K562 treated with DMSO at 1 percent for 12 hours (cell line): Measurements from ENCODE around the gene TWF2. TPM values are rescaled to one million over a fixed set of nuclear protein-coding genes. Genes with fewer than 3 reads are reported as not detected.

Source experiments
- total RNA-seq: library from RNA; unstranded; fragments of 300-600 nt; gene quantifications from 2 replicates; pipeline ENCODE4 v1.2.3, GENCODE V29; 2022; ENCODE audit not compliant: insufficient read depth

Gene TWF2
- 133 and 166 TPM in 2 replicates for total RNA-seq

DNA sequence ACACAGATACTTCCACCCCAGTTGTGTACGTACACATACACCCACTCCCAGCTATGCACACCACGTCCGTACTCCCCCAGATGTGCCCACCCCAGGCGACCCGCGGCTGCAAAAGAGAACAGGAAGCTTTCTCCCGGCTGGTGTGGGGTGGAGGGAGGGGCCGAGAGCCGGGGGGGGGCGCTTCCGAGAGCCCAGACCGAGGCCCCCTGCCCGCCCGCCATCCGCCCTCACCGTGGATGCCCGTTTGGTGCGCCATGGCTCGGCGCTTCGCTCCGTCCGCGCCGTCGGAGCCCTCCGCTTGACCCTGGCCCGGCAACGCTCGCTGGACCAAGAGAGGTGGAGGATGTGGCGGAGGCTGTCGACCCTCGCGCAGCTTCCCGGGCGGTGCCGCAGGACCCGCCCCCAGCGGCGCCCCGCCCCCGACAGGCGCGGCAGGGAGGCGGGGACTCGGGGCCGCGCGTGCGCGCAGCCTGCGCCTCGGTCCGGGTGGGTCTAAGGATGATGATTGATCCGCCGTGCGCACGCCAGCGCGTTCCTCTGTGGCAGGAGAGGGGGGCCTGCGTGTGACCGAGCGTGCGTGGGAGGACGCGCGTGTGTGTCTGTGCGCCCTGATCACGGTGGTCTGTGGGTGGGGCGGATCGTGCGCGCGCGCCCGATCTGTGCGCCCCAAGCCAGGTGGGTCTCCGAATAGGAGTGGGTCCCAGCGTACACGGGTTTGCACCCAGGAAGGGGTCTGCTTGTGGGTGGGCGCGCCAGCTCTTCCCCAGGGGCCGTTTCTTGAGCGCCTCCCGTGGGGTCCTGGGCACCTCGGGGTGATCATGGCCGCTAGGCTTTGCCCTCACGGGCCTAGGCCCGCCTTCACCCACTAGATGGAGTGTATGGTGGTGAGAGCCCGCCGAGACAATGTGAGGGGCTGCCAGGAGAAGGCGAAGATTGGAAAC, at the start of gene TWF2:
Gene TWF2, minus strand, starts transcription at position 398 of the 941 bp plus-strand sequence. Its CDS starts 142 bp downstream, at position 256.

DNA sequence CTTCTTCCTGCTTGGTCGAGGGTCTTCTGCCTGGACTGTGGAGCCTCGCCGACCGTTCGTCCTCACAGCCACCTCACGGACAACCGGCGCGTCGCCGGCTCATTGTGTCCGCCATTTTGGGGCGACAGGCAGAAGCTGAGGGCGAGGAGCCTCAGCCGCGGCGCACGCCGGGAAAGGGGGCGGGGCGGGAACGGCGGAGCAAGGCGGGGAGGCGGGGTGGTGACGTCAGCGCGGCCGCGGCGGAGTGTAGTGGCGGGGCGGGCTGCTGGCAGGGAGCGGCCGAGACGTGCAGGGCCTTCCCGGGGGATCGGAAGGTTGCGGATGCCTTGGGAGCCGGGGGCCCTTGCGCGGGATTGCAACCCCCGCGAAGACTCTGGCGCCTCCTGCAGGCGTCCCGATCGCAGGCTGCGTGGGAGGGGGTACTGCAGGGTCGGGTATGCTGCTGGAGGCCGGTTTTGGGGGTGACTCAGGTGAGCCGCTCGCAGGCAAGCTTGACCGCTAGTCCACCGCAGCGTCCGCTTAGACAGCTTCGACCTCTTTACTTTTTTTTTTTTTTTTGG, 39.6 kb upstream of the TWF2 start, which contains the start of gene WDR82:
Gene WDR82, minus strand, starts transcription at position 140 of the 560 bp plus-strand sequence. CDS start 288 bp downstream, outside the sequence.

DNA sequence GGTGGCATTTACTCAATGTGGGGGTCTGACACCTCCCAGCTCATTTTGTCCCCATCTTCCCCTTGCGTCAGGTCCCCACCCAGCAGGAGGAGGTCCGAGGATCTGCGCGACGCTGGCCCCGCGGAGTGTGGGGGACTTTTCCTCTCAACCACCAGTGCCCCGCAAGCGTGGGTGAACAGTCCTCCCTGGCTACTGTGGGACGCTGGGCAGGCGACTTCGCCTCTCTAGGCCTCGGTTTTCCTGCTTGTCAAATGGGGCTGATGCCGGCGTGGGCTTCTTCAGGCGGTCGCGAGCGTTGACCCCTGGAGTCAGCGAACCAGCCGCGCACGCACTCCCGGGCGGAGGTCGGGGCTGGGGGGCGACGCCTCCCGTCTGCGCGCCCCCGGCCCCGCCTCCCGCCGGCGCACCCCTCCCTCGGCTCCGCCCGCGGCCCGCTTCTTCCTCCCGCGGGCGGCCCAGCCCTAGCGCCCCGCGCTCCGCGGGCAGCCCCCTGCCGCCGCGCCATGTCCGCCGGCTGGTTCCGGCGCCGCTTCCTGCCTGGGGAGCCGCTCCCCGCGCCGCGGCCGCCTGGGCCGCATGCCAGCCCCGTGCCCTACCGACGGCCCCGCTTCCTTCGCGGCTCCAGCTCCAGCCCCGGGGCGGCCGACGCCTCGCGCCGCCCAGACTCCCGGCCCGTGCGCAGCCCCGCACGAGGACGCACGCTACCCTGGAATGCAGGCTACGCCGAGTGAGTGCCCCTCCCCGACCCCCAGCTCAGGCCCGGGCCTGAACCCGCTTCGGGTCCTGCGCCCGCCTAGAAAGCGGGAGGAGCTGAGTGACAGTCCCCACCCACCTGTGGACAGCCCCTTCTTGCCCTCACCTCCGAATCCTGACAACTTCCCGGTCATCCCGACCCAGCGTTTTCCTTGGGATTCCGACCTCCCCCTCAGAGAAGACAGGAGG, 6.6 kb upstream of the TWF2 start, which contains the start of gene PPM1M:
Gene PPM1M, plus strand, starts transcription at position 438 of the 942 bp plus-strand sequence. Its CDS starts 66 bp downstream, at position 504.

DNA sequence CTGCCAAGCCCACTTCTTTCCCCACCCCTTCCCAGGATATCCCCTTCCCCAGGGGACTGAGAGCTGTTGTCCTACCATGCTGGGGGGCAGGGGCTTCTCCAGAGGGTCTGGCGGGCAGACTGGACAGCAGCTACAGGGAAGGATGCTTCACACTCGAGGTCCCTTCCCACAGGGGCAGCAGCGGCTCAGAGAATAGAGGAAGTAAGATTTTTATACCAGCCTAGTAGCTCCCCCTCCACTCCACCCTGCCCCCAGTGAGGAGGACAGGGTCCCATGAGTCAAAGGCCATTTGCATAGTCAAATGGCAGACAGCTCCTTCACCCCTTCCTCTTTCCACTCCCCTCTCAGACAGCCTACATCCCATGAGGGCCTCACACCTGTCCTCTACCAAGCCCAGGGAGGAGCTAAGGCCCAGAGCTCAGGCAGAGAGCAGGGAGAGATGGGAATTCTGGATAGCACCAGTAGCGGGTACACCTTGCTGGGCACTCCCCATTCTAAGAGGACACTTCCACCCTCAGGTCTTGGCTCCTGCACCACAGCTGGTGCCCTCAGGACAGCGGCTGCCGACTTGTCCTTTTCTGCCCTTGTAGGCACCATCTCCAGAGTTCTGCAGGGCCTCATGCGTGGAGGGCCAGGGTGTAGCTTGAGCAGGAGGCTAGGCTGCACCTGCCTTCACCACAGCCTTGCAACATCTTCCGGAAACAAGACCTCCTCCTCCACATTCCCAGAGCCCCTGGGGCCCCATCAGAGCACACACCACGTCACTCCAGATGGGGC, 13.3 kb downstream of the TWF2 start, which contains the start of gene TLR9:
Gene TLR9, minus strand, starts transcription at position 194 of the 777 bp plus-strand sequence. Its CDS starts 116 bp downstream, at position 78.

DNA sequence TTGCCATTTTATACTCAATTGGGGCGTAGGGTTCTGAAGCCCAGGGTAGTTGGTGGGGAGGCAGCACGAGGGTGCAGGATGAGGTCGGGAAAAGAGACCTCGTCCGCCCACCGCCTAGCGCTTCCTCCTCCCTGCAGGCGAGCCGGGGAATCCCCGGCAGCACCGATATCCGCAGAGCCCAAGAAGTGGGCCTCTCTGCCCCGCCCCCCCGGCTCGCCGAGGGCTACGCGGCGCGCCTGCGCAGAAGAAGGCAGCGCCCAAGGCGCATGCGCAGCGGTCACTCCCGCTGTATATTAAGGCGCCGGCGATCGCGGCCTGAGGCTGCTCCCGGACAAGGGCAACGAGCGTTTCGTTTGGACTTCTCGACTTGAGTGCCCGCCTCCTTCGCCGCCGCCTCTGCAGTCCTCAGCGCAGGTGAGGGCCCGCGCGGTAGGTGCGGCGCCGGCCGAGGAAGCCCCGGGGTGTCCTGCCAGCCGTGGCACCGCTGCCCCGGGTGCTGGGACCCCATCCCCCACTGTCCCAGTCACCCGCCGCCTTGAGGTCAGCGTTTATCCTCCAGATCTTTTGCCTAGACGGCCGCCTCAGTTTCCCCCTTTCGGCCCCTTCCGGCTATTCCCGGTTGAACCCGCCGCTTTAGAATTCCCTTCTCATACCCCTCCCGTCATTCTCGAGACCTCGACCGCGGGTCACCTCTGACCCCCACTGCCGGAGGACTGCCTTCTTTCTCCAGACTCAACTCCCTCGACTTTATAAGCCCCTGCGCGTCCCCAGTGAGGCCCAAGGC, 40.9 kb downstream of the TWF2 start, which contains the start of gene ALAS1:
Gene ALAS1, plus strand, starts transcription at position 319 of the 784 bp plus-strand sequence. CDS start 1,082 bp downstream, outside the sequence.

Other genes with a start within 250 kb of the TWF2 start
- 2,362 and 2,887 TPM in 2 replicates for gene RPL29, start 243.3 kb downstream of the TWF2 start, total RNA-seq
- 3.5 and 8.1 TPM in 2 replicates for gene DUSP7, start 182.6 kb downstream of the TWF2 start, total RNA-seq
- 22.4 and 25.5 TPM in 2 replicates for gene POC1A, start 84.7 kb downstream of the TWF2 start, total RNA-seq
- gene ALAS1, start 41.0 kb downstream of the TWF2 start, total RNA-seq, result 34.1 and 73.7 TPM in 2 replicates
- 0.30 TPM in 1 of 2 replicates, not detected in the other for gene TLR9, start 13.5 kb downstream of the TWF2 start, total RNA-seq
- 8.1 and 12.7 TPM in 2 replicates for gene PPM1M, start 6.6 kb upstream of the TWF2 start, total RNA-seq
- gene WDR82, start 39.5 kb upstream of the TWF2 start, total RNA-seq, result 14.2 and 36.3 TPM in 2 replicates
- gene GLYCTK, start 48.7 kb upstream of the TWF2 start, total RNA-seq, result 3.0 TPM in 2 replicates
- 0.16 and 1.1 TPM in 2 replicates for gene DNAH1, start 77.2 kb upstream of the TWF2 start, total RNA-seq
- gene BAP1, start 170.8 kb upstream of the TWF2 start, total RNA-seq, result 43.9 and 50.0 TPM in 2 replicates
- 14.3 and 23.0 TPM in 2 replicates for gene PHF7, start 171.5 kb upstream of the TWF2 start, total RNA-seq
- gene SEMA3G, start 205.9 kb upstream of the TWF2 start, total RNA-seq, result 0.75 TPM in 1 of 2 replicates, not detected in the other
- not detected in 2 replicates for gene TNNC1, start 214.9 kb upstream of the TWF2 start, total RNA-seq
- gene NISCH, start 216.4 kb upstream of the TWF2 start, total RNA-seq, result 23.4 and 64.2 TPM in 2 replicates